Testis (tissue), 2 donors: Measurements from ENCODE around the gene FYCO1.

Source experiments
- POLR2A ChIP-seq: fragments of 450-650 bp; IDR thresholded peaks from one replicate; pipeline ENCODE4 v1.6.1; 2017; ENCODE audit warnings: antibody characterized with exemption, mild to moderate bottlenecking, moderate library complexity
- TF ChIP-seq, protein P1 (sequence below), 3 experiments: fragments of 450-650 bp in 2 of 3; fragments of 200-600 bp in 1 of 3; sonication (generic) in 1 of 3; IDR thresholded peaks; one replicate each; pipeline ENCODE4 v1.5.1; 2016 to 2019; ENCODE audit warnings: antibody characterized with exemption in 3 of 3, mild to moderate bottlenecking in 2 of 3, moderate library complexity in 1 of 3

DNA sequence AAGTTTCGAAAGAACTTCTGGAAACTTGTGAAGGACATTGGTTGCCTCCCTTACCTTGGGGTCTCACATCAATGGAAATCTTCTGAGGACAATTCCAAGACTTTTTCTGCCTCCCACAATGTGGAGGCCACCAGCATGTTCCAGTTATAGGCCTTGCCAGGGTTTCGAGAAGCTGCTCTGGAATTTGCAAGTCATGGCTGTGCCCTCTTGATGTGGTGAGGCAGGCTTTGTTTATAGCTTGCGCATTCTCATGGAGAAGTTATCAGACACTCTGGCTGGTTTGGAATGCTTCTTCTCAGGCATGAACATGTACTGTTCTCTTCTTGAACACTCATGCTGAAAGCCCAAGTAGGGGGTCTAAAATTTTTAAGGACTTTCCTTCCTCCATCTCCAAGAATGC is 48.3 kb downstream of the FYCO1 start:
- TF ChIP-seq, protein P1, sequence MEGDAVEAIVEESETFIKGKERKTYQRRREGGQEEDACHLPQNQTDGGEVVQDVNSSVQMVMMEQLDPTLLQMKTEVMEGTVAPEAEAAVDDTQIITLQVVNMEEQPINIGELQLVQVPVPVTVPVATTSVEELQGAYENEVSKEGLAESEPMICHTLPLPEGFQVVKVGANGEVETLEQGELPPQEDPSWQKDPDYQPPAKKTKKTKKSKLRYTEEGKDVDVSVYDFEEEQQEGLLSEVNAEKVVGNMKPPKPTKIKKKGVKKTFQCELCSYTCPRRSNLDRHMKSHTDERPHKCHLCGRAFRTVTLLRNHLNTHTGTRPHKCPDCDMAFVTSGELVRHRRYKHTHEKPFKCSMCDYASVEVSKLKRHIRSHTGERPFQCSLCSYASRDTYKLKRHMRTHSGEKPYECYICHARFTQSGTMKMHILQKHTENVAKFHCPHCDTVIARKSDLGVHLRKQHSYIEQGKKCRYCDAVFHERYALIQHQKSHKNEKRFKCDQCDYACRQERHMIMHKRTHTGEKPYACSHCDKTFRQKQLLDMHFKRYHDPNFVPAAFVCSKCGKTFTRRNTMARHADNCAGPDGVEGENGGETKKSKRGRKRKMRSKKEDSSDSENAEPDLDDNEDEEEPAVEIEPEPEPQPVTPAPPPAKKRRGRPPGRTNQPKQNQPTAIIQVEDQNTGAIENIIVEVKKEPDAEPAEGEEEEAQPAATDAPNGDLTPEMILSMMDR (IDR thresholded peaks at IDR 0.05) = no peak
- no peak for TF ChIP-seq POLR2A
